Astrocyte (in vitro differentiated cells and primary cell): Measurements from ENCODE around the gene ZNRF1. TPM values are rescaled to one million over a fixed set of nuclear protein-coding genes. Genes with fewer than 3 reads are reported as not detected.

ENCODE experiments used
- DNase-seq: peaks from one replicate; pipeline ENCODE4 v3.0.0-alpha.2; 2010; ENCODE audit warnings: low read depth
- FAIRE-seq: peaks from 2 replicates; lab custom pipeline; 2011; peaks lifted over from hg19 to GRCh38; lab: Jason Lieb, UNC
- H2AFZ ChIP-seq: 2 replicates; pipeline ENCODE4 v1.6.0; 2012; ENCODE audit warnings: low read depth, low read length, inconsistent platforms
- H3K27ac ChIP-seq: 2 replicates; pipeline ENCODE4 v1.5.1; 2011; ENCODE audit warnings: low read depth, low read length, inconsistent platforms
- H3K27me3 ChIP-seq: 2 replicates; pipeline ENCODE4 v1.6.0; 2011; ENCODE audit warnings: low read length, inconsistent platforms; ENCODE audit not compliant: insufficient read depth
- H3K36me3 ChIP-seq: 2 replicates; pipeline ENCODE4 v1.5.1; 2011; ENCODE audit warnings: low read length, inconsistent platforms; ENCODE audit not compliant: insufficient read depth
- H3K4me1 ChIP-seq: 2 replicates; pipeline ENCODE4 v1.5.1; 2011; ENCODE audit warnings: low read length, inconsistent platforms; ENCODE audit not compliant: insufficient read depth
- H3K4me2 ChIP-seq: 2 replicates; pipeline ENCODE4 v1.6.0; 2012; ENCODE audit warnings: low read length, inconsistent platforms
- H3K4me3 ChIP-seq: 2 replicates; pipeline ENCODE4 v1.5.1; 2011; ENCODE audit warnings: low read depth, mild to moderate bottlenecking, low read length, inconsistent platforms; ENCODE audit not compliant: insufficient read depth
- H3K79me2 ChIP-seq: 2 replicates; pipeline ENCODE4 v1.6.0; 2012; ENCODE audit warnings: mild to moderate bottlenecking, low read length, inconsistent platforms; ENCODE audit not compliant: insufficient read depth
- H3K9ac ChIP-seq: 2 replicates; pipeline ENCODE4 v1.6.0; 2012; ENCODE audit warnings: mild to moderate bottlenecking, low read length, inconsistent platforms
- H3K9me3 ChIP-seq: 2 replicates; pipeline ENCODE4 v1.5.1; 2012; ENCODE audit warnings: low read depth, mild to moderate bottlenecking, low read length, inconsistent platforms; ENCODE audit not compliant: insufficient read depth
- H4K20me1 ChIP-seq: 2 replicates; pipeline ENCODE4 v1.6.0; 2012; ENCODE audit warnings: low read length, inconsistent platforms; ENCODE audit not compliant: insufficient read depth
- H3K27ac Mint-ChIP-seq: one replicate; pipeline ENCODE4 v1.8.0; 2021; ENCODE audit warnings: mild to moderate bottlenecking, mixed read lengths; ENCODE audit not compliant: unreplicated experiment
- H3K27me3 Mint-ChIP-seq: one replicate; pipeline ENCODE4 v1.8.0; 2021; ENCODE audit warnings: low read depth, mixed read lengths; ENCODE audit not compliant: unreplicated experiment
- H3K36me3 Mint-ChIP-seq: one replicate; pipeline ENCODE4 v1.8.0; 2021; ENCODE audit warnings: low read depth, mixed read lengths; ENCODE audit not compliant: unreplicated experiment
- H3K4me1 Mint-ChIP-seq: one replicate; pipeline ENCODE4 v1.8.0; 2021; ENCODE audit warnings: low read depth, mixed read lengths; ENCODE audit not compliant: unreplicated experiment
- H3K4me3 Mint-ChIP-seq: one replicate; pipeline ENCODE4 v1.8.0; 2021; ENCODE audit warnings: mild to moderate bottlenecking, moderate library complexity, mixed read lengths; ENCODE audit not compliant: unreplicated experiment
- H3K9me3 Mint-ChIP-seq: one replicate; pipeline ENCODE4 v1.8.0; 2021; ENCODE audit warnings: mild to moderate bottlenecking, mixed read lengths; ENCODE audit not compliant: unreplicated experiment
- EZH2 ChIP-seq: IDR thresholded peaks from 2 replicates; pipeline ENCODE4 v1.6.1; 2012; ENCODE audit warnings: mild to moderate bottlenecking, low read length, inconsistent platforms; ENCODE audit not compliant: insufficient read depth
- total RNA-seq: library from RNA; stranded (reverse); gene quantifications from 2 replicates; pipeline ENCODE4 v1.2.1, GENCODE V29; 2021
- TF ChIP-seq, protein P1 (sequence below): IDR thresholded peaks from 2 replicates; pipeline ENCODE4 v1.5.1; 2011; ENCODE audit warnings: low read depth, mild to moderate bottlenecking, inconsistent platforms, low read length, moderate library complexity; ENCODE audit not compliant: insufficient read depth

Gene ZNRF1
- total RNA-seq, 1 donor from 2014 or later = 21.9 TPM

DNA sequence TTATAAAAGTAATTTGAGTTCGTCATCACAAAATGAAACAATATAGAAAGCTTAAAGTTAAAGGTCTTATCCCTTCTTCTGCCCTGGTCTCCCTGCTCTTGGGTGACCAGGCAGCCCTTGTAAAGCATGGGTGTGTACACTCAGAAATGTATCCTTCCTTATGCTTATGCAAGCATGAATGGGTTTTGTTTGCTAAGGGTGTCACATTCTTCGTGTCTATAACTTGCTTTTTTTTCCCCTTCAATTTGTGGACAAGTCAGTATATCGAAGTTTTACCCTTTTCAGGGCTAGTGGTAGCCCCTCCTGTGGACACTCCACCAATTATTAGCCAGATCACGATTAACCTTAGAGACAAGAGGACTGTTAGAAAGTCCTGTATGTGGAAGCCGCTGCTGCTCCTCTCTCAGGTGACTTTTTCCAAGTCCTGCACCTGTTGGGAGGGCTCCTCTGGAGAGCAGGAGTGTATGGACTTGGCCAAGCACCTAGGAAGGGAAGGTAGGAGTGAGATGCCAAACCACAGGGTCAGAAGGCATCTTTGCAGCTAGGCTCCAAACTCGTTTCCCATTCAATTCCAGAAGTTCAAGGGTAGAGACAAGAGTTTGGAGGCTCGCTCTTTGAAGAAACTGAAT, 66.8 kb downstream of the ZNRF1 start:
- H3K27ac ChIP-seq = no peak overlapping the region
- Mint-ChIP-seq H3K4me3 (no peak overlapping the region), H3K27me3 (no peaks in the 10 kb centered on the region), H3K36me3 (no peaks in the 10 kb centered on the region), H3K4me1 (peaks cover 4% of the 10 kb centered on the region), H3K9me3 (no peaks in the 10 kb centered on the region), H3K27ac (no peak overlapping the region)
- no peak overlapping the region for H2AFZ ChIP-seq
- FAIRE-seq (no peak), DNase-seq (no peak)
- H4K20me1 ChIP-seq = peaks cover 94% of the 10 kb centered on the region
- no peaks in the 10 kb centered on the region for H3K36me3 ChIP-seq
- no peak overlapping the region for H3K4me2 ChIP-seq
- H3K27me3 ChIP-seq = no peaks in the 10 kb centered on the region
- H3K4me3 ChIP-seq = no peak overlapping the region
- peaks cover 11% of the 10 kb centered on the region for H3K4me1 ChIP-seq
- no peaks in the 10 kb centered on the region for H3K9me3 ChIP-seq
- H3K9ac ChIP-seq = no peak overlapping the region
- peaks cover 76% of the 10 kb centered on the region for H3K79me2 ChIP-seq
- no peak for TF ChIP-seq EZH2
- TF ChIP-seq, protein P1, sequence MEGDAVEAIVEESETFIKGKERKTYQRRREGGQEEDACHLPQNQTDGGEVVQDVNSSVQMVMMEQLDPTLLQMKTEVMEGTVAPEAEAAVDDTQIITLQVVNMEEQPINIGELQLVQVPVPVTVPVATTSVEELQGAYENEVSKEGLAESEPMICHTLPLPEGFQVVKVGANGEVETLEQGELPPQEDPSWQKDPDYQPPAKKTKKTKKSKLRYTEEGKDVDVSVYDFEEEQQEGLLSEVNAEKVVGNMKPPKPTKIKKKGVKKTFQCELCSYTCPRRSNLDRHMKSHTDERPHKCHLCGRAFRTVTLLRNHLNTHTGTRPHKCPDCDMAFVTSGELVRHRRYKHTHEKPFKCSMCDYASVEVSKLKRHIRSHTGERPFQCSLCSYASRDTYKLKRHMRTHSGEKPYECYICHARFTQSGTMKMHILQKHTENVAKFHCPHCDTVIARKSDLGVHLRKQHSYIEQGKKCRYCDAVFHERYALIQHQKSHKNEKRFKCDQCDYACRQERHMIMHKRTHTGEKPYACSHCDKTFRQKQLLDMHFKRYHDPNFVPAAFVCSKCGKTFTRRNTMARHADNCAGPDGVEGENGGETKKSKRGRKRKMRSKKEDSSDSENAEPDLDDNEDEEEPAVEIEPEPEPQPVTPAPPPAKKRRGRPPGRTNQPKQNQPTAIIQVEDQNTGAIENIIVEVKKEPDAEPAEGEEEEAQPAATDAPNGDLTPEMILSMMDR = no peak

DNA sequence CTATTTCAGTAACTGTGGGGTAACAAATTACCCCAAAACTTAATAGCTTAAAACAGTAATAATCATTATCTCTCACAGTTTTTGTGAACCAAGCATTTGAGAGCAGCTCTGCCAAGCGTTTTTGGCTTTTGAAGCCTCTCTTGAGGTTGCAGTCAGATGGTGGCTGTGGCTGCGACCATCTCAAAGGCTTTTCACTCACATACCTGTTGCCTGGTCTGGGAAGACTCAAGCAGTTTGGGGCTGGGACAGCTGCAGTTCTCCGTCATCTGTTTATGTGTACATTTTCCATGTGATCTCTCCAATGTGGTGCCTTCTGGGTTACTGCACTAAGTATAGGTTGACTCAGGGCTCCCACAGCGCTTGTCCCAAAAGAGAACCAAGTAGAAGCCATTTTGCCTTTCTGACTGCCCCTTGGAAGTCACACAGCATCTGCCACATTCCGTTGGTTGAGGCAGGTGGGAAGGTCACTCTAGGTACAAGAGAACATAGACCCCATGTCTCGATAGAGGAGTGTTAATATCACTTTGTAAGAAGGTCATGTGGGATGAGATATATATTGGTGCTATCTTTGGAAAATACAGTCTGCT, 68.1 kb downstream of the ZNRF1 start:
- H3K9me3 ChIP-seq = no peaks in the 10 kb centered on the region
- no peaks in the 10 kb centered on the region for H3K27me3 ChIP-seq
- peaks cover 92% of the 10 kb centered on the region for H4K20me1 ChIP-seq
- DNase-seq (no peak), FAIRE-seq (no peak)
- no peak overlapping the region for H3K27ac Mint-ChIP-seq
- H3K4me1 Mint-ChIP-seq = peaks cover 5% of the 10 kb centered on the region
- H3K36me3 Mint-ChIP-seq = no peaks in the 10 kb centered on the region
- no peaks in the 10 kb centered on the region for H3K27me3 Mint-ChIP-seq
- no peak overlapping the region for H3K27ac ChIP-seq
- no peak overlapping the region for H3K4me2 ChIP-seq
- peaks cover 73% of the 10 kb centered on the region for H3K79me2 ChIP-seq
- no peak overlapping the region for H3K4me3 Mint-ChIP-seq
- no peak overlapping the region for H3K4me3 ChIP-seq
- no peak overlapping the region for H2AFZ ChIP-seq
- no peaks in the 10 kb centered on the region for H3K36me3 ChIP-seq
- no peak overlapping the region for H3K9ac ChIP-seq
- H3K9me3 Mint-ChIP-seq = no peaks in the 10 kb centered on the region
- no peak for TF ChIP-seq EZH2
- TF ChIP-seq, protein P1 = no peak
- H3K4me1 ChIP-seq = peaks cover 12% of the 10 kb centered on the region
